ENCODE results near the gene PLXNA4.

DNA sequence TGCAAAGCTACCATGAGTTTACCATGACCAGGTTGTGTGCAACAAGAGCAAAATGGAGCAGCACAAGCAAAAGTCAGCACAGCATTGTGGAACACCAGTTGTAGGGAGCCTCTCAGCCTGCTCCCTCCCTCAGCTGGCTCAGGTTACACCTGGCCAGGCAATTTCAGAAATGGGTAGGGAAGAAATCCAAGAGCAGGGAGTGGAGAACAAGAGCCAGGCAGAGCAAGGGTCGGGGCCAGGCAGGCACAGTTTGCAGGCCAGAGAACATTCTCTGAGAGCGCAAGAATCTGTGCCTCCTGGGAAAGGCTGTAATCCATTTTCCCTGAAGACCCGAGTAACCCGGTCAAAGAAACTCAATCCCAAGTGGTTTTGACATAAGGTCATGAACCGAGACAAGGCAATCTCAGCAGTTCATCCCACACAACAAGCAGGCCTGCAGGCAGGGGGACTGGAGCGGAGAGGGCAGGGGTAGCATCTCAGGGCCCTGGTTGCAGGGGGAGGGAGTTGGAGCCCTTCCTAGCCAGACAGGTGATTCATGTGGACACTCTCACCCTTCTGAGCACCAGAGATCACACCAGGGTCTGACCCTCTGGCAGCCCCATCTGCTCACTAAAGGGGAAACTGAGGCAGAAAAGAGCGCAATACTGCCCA is 258.4 kb downstream of the PLXNA4 start:
- TF ChIP-seq, protein P1, sequence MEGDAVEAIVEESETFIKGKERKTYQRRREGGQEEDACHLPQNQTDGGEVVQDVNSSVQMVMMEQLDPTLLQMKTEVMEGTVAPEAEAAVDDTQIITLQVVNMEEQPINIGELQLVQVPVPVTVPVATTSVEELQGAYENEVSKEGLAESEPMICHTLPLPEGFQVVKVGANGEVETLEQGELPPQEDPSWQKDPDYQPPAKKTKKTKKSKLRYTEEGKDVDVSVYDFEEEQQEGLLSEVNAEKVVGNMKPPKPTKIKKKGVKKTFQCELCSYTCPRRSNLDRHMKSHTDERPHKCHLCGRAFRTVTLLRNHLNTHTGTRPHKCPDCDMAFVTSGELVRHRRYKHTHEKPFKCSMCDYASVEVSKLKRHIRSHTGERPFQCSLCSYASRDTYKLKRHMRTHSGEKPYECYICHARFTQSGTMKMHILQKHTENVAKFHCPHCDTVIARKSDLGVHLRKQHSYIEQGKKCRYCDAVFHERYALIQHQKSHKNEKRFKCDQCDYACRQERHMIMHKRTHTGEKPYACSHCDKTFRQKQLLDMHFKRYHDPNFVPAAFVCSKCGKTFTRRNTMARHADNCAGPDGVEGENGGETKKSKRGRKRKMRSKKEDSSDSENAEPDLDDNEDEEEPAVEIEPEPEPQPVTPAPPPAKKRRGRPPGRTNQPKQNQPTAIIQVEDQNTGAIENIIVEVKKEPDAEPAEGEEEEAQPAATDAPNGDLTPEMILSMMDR (IDR thresholded peaks at IDR 0.05): no peak
- TF ChIP-seq POLR2A (IDR thresholded peaks at IDR 0.05): no peak
